Large intestine (tissue), 3 donors: ENCODE results near the gene ABCB1. TPM values are rescaled to one million over a fixed set of nuclear protein-coding genes. Genes with fewer than 3 reads are reported as not detected.
A peak's percentile ranks its signal among the peaks of the same experiment; 100 is the strongest.

Source experiments
- DNase-seq, 2 donors: peaks; one replicate each; pipeline versions ENCODE4 v3.0.0 to v3.0.0-alpha.2; 2013
- H3K27ac ChIP-seq: one replicate; pipeline ENCODE4 v1.5.1; 2013; ENCODE audit warnings: low read length
- H3K27me3 ChIP-seq: 2 replicates; pipeline ENCODE4 v1.6.1; 2013; ENCODE audit warnings: low read length; ENCODE audit not compliant: control insufficient read depth, insufficient read depth
- H3K36me3 ChIP-seq: 2 replicates; pipeline ENCODE4 v1.6.1; 2013; ENCODE audit warnings: low read length; ENCODE audit not compliant: control insufficient read depth, insufficient read depth
- H3K4me1 ChIP-seq: one replicate; pipeline ENCODE4 v1.6.1; 2013; ENCODE audit warnings: low read length; ENCODE audit not compliant: control insufficient read depth, insufficient read depth
- H3K4me3 ChIP-seq: one replicate; pipeline ENCODE4 v1.5.1; 2013; ENCODE audit warnings: low read length
- H3K9me3 ChIP-seq: one replicate; pipeline ENCODE4 v1.6.1; 2013; ENCODE audit warnings: mild to moderate bottlenecking, low read depth, low read length, moderate library complexity; ENCODE audit not compliant: control insufficient read depth
- WGBS: methylation state at CpG from one replicate; pipeline ENCODE4 v1.1.5; 2013; ENCODE audit warnings: low lambda C conversion rate; ENCODE audit not compliant: insufficient coverage; 5-methylcytosine and 5-hydroxymethylcytosine counted together
- polyA plus RNA-seq: library from polyadenylated mRNA; unstranded; fragments of 120-200 nt; gene quantifications from one replicate; pipeline ENCODE4 v1.2.1, GENCODE V29; 2013

Gene ABCB1
- polyA plus RNA-seq, 1 donor, result 7.0 TPM

GRCh38 chr7:87499494-87499893 is 101.2 kb downstream of the ABCB1 start:
- 75% methylated on average over 1 of the region's 3 CpGs for WGBS
- Histone ChIP-seq H3K9me3 (no peaks in the 10 kb centered on the region), H3K4me1 (no peaks in the 10 kb centered on the region), H3K27ac (no peak overlapping the region), H3K4me3 (no peak overlapping the region), H3K27me3 (no peaks in the 10 kb centered on the region), H3K36me3 (no peaks in the 10 kb centered on the region)
- no peak for DNase-seq

DNA sequence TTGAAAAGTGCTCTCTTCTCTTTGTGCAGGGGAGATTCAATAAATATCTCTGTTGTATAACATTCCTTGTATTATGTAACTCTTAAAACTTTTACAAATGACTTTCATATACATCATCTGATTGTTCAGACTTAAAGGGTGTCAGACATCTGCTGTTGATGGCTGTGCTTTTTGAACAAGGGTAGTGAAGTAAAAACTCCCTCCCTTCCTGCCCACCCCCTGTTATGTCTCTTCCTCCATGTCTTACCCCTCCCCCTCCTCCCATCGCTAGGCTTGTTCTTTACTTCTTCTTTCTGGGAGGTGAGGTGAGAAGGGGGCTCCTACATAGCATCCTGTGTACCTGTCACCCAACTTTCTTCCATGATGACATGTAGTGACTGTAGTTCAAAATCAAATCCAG is 101.8 kb downstream of the ABCB1 start:
- no peak for DNase-seq
- no peak overlapping the region for H3K27ac ChIP-seq
- H3K9me3 ChIP-seq, result no peaks in the 10 kb centered on the region
- no peak overlapping the region for H3K4me3 ChIP-seq
- H3K36me3 ChIP-seq, result no peaks in the 10 kb centered on the region
- H3K4me1 ChIP-seq, result no peaks in the 10 kb centered on the region
- WGBS, result no CpG with 5 or more reads among the region's 1 CpG
- H3K27me3 ChIP-seq, result no peaks in the 10 kb centered on the region

DNA sequence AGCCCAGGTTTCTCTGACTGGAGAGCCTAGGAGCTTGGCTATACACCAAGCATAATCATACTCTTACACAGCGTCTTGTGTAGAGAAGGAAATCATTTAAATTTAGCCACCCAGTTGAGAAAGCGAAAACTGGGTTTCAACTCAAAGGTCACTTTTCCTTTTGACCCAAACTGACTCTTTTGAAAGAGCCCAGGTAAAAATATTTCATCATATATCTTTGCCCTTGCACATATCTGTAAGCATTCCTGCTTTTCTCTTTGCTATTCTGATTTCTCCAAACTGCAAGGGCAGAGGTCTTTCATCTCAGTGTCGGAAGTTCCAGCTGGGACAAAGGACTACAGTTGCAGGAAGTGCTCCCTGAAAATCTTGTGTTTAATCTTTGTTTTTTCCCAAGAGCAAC is 103.2 kb downstream of the ABCB1 start:
- Histone ChIP-seq H3K27me3 (no peaks in the 10 kb centered on the region), H3K4me1 (no peaks in the 10 kb centered on the region), H3K4me3 (no peak overlapping the region), H3K36me3 (no peaks in the 10 kb centered on the region), H3K27ac (no peak overlapping the region), H3K9me3 (no peaks in the 10 kb centered on the region)
- WGBS, result 20% methylated on average over 1 of the region's 3 CpGs
- DNase-seq, result no peak

- WGBS, result 77% methylated on average over 3 of the region's 5 CpGs
- no peaks in the 10 kb centered on the region for H3K4me1 ChIP-seq
- DNase-seq, result no peak
- H3K27me3 ChIP-seq, result no peaks in the 10 kb centered on the region
- no peaks in the 10 kb centered on the region for H3K9me3 ChIP-seq
- H3K36me3 ChIP-seq, result no peaks in the 10 kb centered on the region
- no peak overlapping the region for H3K4me3 ChIP-seq
- H3K27ac ChIP-seq, result no peak overlapping the region
Measured at GRCh38 chr7:87495366-87495765, 105.3 kb downstream of the ABCB1 start.

DNA sequence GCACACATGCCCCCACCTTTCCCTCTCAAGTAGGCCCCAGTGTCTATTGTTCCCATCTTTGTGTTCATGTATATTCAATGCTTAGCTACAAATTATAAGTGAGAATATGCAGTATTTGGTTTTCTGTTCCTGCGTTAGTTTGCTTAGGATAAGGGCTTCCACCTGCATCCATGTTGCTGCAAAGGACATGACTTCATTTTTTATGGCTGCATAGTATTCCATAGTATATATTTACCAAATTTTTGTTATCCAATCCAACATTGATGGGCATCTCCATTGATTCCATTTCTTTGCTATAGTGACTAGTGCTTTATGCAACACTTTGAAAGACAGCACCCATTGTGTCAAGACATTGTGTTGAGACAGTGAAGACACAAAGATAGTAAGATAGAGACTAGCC is 106.2 kb downstream of the ABCB1 start:
- DNase-seq, result no peak
- Histone ChIP-seq H3K4me3 (no peak overlapping the region), H3K27ac (no peak overlapping the region), H3K4me1 (no peaks in the 10 kb centered on the region), H3K27me3 (no peaks in the 10 kb centered on the region), H3K36me3 (no peaks in the 10 kb centered on the region), H3K9me3 (no peaks in the 10 kb centered on the region)
- no CpG with 5 or more reads among the region's 1 CpG for WGBS

GRCh38 chr7:87483131-87483530 is 117.6 kb downstream of the ABCB1 start:
- H3K36me3 ChIP-seq, result no peaks in the 10 kb centered on the region
- no peaks in the 10 kb centered on the region for H3K4me1 ChIP-seq
- DNase-seq, result no peak
- no peaks in the 10 kb centered on the region for H3K27me3 ChIP-seq
- no peak overlapping the region for H3K27ac ChIP-seq
- WGBS, result no CpG with 5 or more reads among the region's 2 CpGs
- H3K9me3 ChIP-seq, result no peaks in the 10 kb centered on the region
- no peak overlapping the region for H3K4me3 ChIP-seq

- no peaks in the 10 kb centered on the region for H3K9me3 ChIP-seq
- no peaks in the 10 kb centered on the region for H3K36me3 ChIP-seq
- H3K4me3 ChIP-seq, result no peak overlapping the region
- H3K4me1 ChIP-seq, result no peaks in the 10 kb centered on the region
- WGBS, result 80% methylated on average over 2 of the region's 3 CpGs
- peaks cover 1% of the 10 kb centered on the region for H3K27me3 ChIP-seq
- no peak for DNase-seq
- no peak overlapping the region for H3K27ac ChIP-seq
Measured at GRCh38 chr7:87482115-87482514, 118.6 kb downstream of the ABCB1 start.

DNA sequence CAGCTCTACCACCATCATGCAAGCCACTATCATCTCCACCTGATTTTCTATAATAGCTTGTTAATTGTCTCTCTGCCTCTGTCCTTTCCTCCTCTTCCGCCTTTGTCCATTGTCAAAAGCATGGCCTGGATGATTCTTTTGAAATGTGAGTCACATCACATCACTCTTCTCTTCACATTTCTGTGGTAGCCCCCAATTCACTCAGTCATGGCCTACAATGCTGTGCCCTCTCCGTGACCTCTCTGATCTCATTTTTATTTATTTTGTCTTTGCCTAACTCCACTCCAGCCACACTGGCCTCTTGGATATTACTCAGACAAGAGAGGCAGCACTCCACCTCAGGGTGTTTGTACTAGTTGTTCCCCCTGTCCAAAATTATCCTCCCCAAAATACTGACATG is 120.3 kb downstream of the ABCB1 start:
- Histone ChIP-seq H3K9me3 (no peaks in the 10 kb centered on the region), H3K4me3 (no peak overlapping the region), H3K27ac (no peak overlapping the region), H3K27me3 (peaks cover 9% of the 10 kb centered on the region), H3K36me3 (no peaks in the 10 kb centered on the region), H3K4me1 (no peaks in the 10 kb centered on the region)
- 71% methylated on average over 1 of the region's 2 CpGs for WGBS
- no peak for DNase-seq

GRCh38 chr7:87479951-87480350 is 120.7 kb downstream of the ABCB1 start:
- WGBS, result no CpG with 5 or more reads among the region's 2 CpGs
- Histone ChIP-seq H3K36me3 (no peaks in the 10 kb centered on the region), H3K27me3 (peaks cover 12% of the 10 kb centered on the region), H3K9me3 (no peaks in the 10 kb centered on the region), H3K4me1 (peaks cover 3% of the 10 kb centered on the region), H3K27ac (no peak overlapping the region), H3K4me3 (no peak overlapping the region)
- DNase-seq, result no peak

- H3K27me3 ChIP-seq, result peaks cover 12% of the 10 kb centered on the region
- H3K9me3 ChIP-seq, result no peaks in the 10 kb centered on the region
- no CpG with 5 or more reads among the region's 8 CpGs for WGBS
- no peak for DNase-seq
- no peak overlapping the region for H3K27ac ChIP-seq
- peaks cover 13% of the 10 kb centered on the region for H3K4me1 ChIP-seq
- no peaks in the 10 kb centered on the region for H3K36me3 ChIP-seq
- no peak overlapping the region for H3K4me3 ChIP-seq
Measured at GRCh38 chr7:87476179-87476557, 124.5 kb downstream of the ABCB1 start.

DNA sequence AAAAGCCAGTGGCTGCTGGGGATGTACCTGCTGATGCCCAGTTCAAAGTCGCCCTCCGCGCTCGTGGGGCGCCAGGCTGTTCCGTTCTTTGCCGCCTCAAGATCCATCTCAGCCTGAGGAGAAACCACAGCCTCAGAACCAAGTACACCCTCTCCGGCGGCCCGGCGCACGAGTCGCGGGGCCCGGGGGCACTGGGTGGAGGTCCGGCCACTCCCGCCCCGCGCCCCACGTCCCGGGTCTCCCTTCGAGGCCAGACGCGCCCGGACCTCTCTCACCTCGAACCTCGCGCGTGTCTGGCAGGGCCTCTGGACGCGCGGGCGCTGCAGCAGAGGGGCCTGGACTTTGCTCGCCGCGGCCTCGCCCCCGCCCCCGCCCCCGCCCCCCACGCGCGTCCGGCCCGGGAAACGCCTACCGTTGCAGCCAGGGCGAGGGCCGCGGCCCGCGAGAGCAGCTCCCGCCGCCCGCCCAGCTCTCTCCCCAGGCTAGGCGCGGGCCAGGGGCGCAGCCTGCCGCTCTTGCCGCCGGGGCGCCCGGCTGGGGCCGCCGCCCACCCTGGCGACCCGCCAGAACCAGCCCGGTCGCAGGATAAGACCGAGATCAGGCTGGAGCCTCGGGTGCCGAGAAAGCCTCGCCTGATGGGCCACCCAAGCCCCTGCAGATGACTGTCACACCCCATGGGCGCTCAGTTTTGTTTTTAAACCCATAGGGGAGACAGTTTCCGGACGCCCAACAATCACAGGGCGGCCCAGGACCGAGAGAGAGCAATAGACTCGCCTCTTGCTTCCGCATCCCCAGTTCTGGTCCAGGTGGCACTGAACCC is 125.1 kb downstream of the ABCB1 start, which contains the start of gene ABCB4:
ABCB4 (minus strand) TSS at position 322 of the 820 bp plus-strand sequence; CDS start at position 107, 215 bp downstream.
- no CpG with 5 or more reads among the region's 80 CpGs for WGBS
- no peak within 1 kb of the TSS for H3K27ac ChIP-seq
- H3K27me3 ChIP-seq, result peaks cover 12% of the 10 kb centered on the region

More for the DNA sequence above, 125.1 kb downstream of the ABCB1 start, which contains the start of gene ABCB4:
- H3K9me3 ChIP-seq, result no peaks in the 10 kb centered on the region
- H3K4me1 ChIP-seq, result peaks cover 13% of the 10 kb centered on the region
- H3K36me3 ChIP-seq, result no peaks in the 10 kb centered on the region
- DNase-seq, result peak; percentile 15 to 32
- peak within 1 kb of the TSS; percentile 7 for H3K4me3 ChIP-seq
